Measurements from ENCODE around the gene ARHGAP6.

DNA sequence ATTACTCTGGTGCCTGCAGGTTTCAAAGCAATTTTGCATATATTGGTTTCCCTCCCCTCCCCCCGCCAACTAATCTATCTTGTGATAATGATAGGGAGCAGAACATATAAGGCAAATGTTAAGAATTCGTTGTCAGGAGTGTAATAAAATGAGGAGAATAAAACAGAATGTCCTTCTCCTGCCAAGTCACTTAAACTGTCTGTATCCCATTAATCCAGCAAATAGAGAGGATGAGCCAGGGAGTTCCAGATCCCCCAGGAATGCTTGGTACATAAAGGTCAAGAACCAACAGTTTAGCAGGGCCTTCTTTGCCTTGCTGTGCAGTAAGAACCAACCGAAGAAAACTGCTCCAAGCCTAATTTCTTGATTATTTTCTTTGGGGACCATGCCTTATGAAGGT lies 231.1 kb downstream of the ARHGAP6 start:
- TF ChIP-seq, protein P1, sequence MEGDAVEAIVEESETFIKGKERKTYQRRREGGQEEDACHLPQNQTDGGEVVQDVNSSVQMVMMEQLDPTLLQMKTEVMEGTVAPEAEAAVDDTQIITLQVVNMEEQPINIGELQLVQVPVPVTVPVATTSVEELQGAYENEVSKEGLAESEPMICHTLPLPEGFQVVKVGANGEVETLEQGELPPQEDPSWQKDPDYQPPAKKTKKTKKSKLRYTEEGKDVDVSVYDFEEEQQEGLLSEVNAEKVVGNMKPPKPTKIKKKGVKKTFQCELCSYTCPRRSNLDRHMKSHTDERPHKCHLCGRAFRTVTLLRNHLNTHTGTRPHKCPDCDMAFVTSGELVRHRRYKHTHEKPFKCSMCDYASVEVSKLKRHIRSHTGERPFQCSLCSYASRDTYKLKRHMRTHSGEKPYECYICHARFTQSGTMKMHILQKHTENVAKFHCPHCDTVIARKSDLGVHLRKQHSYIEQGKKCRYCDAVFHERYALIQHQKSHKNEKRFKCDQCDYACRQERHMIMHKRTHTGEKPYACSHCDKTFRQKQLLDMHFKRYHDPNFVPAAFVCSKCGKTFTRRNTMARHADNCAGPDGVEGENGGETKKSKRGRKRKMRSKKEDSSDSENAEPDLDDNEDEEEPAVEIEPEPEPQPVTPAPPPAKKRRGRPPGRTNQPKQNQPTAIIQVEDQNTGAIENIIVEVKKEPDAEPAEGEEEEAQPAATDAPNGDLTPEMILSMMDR (IDR thresholded peaks at IDR 0.05; ENCODE audit: insufficient read depth, low read length) = no peak
- TF ChIP-seq SPI1 (IDR thresholded peaks at IDR 0.05; ENCODE audit: borderline replicate concordance, low read depth) = no peak

All from HL-60 (cell line).